K562 (cell line): ENCODE measurements around the gene MSI1. TPM values are rescaled to one million over a fixed set of nuclear protein-coding genes. Genes with fewer than 3 reads are reported as not detected.

Experiments used
- ADNP ChIP-seq: fragments of 200-800 bp; sonication (Bioruptor generic); IDR thresholded peaks from 2 replicates; pipeline ENCODE4 v1.6.1; 2016; ENCODE audit warnings: missing genetic modification characterization, missing compliant biosample characterization
- ARID4B ChIP-seq: sonication (generic); formaldehyde crosslinking; IDR thresholded peaks from 2 replicates; pipeline ENCODE4 v1.8.0; 2022; ENCODE audit warnings: mild to moderate bottlenecking, missing genetic modification reagents
- ATF1 ChIP-seq, 2 experiments: fragments of 450-650 bp in 1 of 2; IDR thresholded peaks; 2 replicates each; pipeline ENCODE4 v1.6.1; 2016; ENCODE audit warnings: missing compliant biosample characterization in 1 of 2, missing genetic modification characterization in 1 of 2
- CREB1 ChIP-seq, 2 experiments: sonication (generic) in 1 of 2; formaldehyde crosslinking in 1 of 2; IDR thresholded peaks; 2 replicates each; pipeline versions ENCODE4 v1.6.1 to v1.8.0; 2012 to 2022; ENCODE audit warnings: inconsistent platforms in 1 of 2, mild to moderate bottlenecking in 1 of 2, missing genetic modification reagents in 1 of 2, moderate library complexity in 1 of 2
- HCFC1 ChIP-seq: IDR thresholded peaks from 2 replicates; pipeline ENCODE4 v1.6.1; 2012; ENCODE audit warnings: low read depth, low read length, improper control_type of control experiment
- HEY1 ChIP-seq: fragments of 250-450 bp; sonication (Bioruptor Pico); IDR thresholded peaks from 2 replicates; pipeline ENCODE4 v1.5.0; 2020; ENCODE audit warnings: mild to moderate bottlenecking, moderate library complexity, borderline replicate concordance
- MAZ ChIP-seq, 2 experiments: fragments of 450-650 bp in 1 of 2; sonication (generic) in 1 of 2; formaldehyde crosslinking; IDR thresholded peaks in 1 of 2; conservative IDR thresholded peaks in 1 of 2; 2 replicates each; pipeline versions ENCODE4 v1.4.0 to v1.5.0; 2020; ENCODE audit warnings: mild to moderate bottlenecking in 1 of 2, missing genetic modification reagents in 1 of 2
- MBD2 ChIP-seq: sonication (generic); IDR thresholded peaks from 2 replicates; pipeline ENCODE4 v1.6.1; 2016; ENCODE audit warnings: low read depth, borderline replicate concordance
- MEF2A ChIP-seq: IDR thresholded peaks from 2 replicates; pipeline ENCODE4 v1.6.1; 2011; ENCODE audit warnings: low read depth, mild to moderate bottlenecking, low read length, moderate library complexity; ENCODE audit not compliant: control insufficient read depth
- MTA2 ChIP-seq: fragments of 450-650 bp; IDR thresholded peaks from 2 replicates; pipeline ENCODE4 v1.6.1; 2016; ENCODE audit warnings: low read depth
- MYC ChIP-seq, 2 experiments: fragments of 250-450 bp in 1 of 2; sonication (Bioruptor Pico) in 1 of 2; IDR thresholded peaks; 2 replicates each; pipeline versions ENCODE4 v1.5.1 to v1.6.1; 2012 to 2021; ENCODE audit warnings: low read depth in 2 of 2, borderline replicate concordance in 1 of 2, improper control_type of control experiment in 1 of 2, low read length in 1 of 2, mild to moderate bottlenecking in 1 of 2, moderate library complexity in 1 of 2
- SREBF1 ChIP-seq: fragments of 150-350 bp; IDR thresholded peaks from 2 replicates; pipeline ENCODE4 v1.6.1; 2014; ENCODE audit warnings: antibody characterized with exemption, low read depth, low read length, borderline replicate concordance
- TBP ChIP-seq: optimal IDR thresholded peaks from 2 replicates; pipeline ENCODE3; 2011; ENCODE audit warnings: low read depth, low read length, improper control_type of control experiment
- TFAP4 ChIP-seq: sonication (generic); formaldehyde crosslinking; IDR thresholded peaks from 2 replicates; pipeline ENCODE4 v1.8.0; 2022; ENCODE audit warnings: missing genetic modification reagents, mild to moderate bottlenecking, moderate library complexity, borderline replicate concordance
- TOE1 ChIP-seq, 2 experiments: fragments of 450-650 bp in 1 of 2; sonication (generic) in 1 of 2; formaldehyde crosslinking in 1 of 2; IDR thresholded peaks; 2 replicates each; pipeline versions ENCODE4 v1.7.1 to v1.8.0; 2016 to 2022; ENCODE audit warnings: borderline replicate concordance in 2 of 2, mild to moderate bottlenecking in 2 of 2, antibody characterized with exemption in 1 of 2, inconsistent platforms in 1 of 2, low read depth in 1 of 2, missing genetic modification reagents in 1 of 2, moderate library complexity in 1 of 2
- ZNF134 ChIP-seq: fragments of 250-450 bp; sonication (Bioruptor Pico); conservative IDR thresholded peaks from 2 replicates; pipeline ENCODE4 v1.4.0; 2020
- ZNF766 ChIP-seq: fragments of 200-800 bp; sonication (Bioruptor generic); conservative IDR thresholded peaks from 2 replicates; pipeline ENCODE4 v1.6.1; 2016; ENCODE audit warnings: missing genetic modification characterization, missing compliant biosample characterization
- polyA plus RNA-seq, 8 experiments: library from polyadenylated mRNA; depleted of rRNA in 4 of 8; stranded (reverse) in 5 of 8; unstranded in 3 of 8; fragments of >200 nt; fragmentation: Nextera tagmentation in 2 of 8; fragmentation: Illumina TruSeq in 1 of 8; extraction: Ambion mirVana in 2 of 8; extraction: Trizol in 1 of 8; gene quantifications; 2 replicates each; pipeline versions ENCODE4 v1.2.1 to v1.2.3, GENCODE V29; 2011 to 2014; ENCODE audit warnings: inconsistent platforms in 1 of 8, missing spikeins in 1 of 8
- total RNA-seq, 7 experiments: library from RNA; depleted of rRNA in 6 of 7; stranded (reverse); fragments of >200 nt in 6 of 7; fragmentation: Illumina TruSeq in 2 of 7; extraction: Trizol in 2 of 7; gene quantifications; 2 replicates each; pipeline versions ENCODE4 v1.2.1 to v1.2.3, GENCODE V29; 2011 to 2021; ENCODE audit warnings: low replicate concordance in 1 of 7
- TF ChIP-seq, protein P1 (sequence below): IDR thresholded peaks from 2 replicates; pipeline ENCODE4 v1.6.1; 2016; ENCODE audit warnings: missing genetic modification characterization, missing compliant biosample characterization

Gene MSI1
- total and polyA plus RNA-seq, 9 of the 15 experiments (the other 6 are each of a cell fraction or from before 2014, with no cell fraction given), result 0.16 TPM; not detected in 8

GRCh38 chr12:120301962-120302815 is 66.8 kb downstream of the MSI1 start, which contains the start of gene SIRT4 (continued):
- TF ChIP-seq ARID4B (CRISPR knock-in tag), result peak; percentile 87
- TF ChIP-seq SREBF1, result peak; percentile 56; the same call in 1 of the 2 replicates
- peak; percentile 76; the same call in 1 of the 2 replicates for TF ChIP-seq HEY1 (CRISPR knock-in tag)
- peak; percentile 99 for TF ChIP-seq TFAP4 (CRISPR knock-in tag)
- TF ChIP-seq ZNF134, result no peak
- peak; percentile 63; the same call in 1 of the 2 replicates for TF ChIP-seq CREB1 (IDR thresholded peaks at IDR 0.05)
- peak; percentile 61; the same call in 1 of the 2 replicates for TF ChIP-seq CREB1 (CRISPR knock-in tag; IDR thresholded peaks at IDR 0.05)
- peak; percentile 96 for TF ChIP-seq HCFC1
- TF ChIP-seq TBP, result peak; percentile 80
- TF ChIP-seq ATF1 (CRISPR knock-in tag; IDR thresholded peaks at IDR 0.05), result no peak
- TF ChIP-seq ATF1 (tag; IDR thresholded peaks at IDR 0.05), result peak; percentile 80
- peak; percentile 25; the same call in 1 of the 2 replicates for TF ChIP-seq MTA2
- TF ChIP-seq, protein P1, sequence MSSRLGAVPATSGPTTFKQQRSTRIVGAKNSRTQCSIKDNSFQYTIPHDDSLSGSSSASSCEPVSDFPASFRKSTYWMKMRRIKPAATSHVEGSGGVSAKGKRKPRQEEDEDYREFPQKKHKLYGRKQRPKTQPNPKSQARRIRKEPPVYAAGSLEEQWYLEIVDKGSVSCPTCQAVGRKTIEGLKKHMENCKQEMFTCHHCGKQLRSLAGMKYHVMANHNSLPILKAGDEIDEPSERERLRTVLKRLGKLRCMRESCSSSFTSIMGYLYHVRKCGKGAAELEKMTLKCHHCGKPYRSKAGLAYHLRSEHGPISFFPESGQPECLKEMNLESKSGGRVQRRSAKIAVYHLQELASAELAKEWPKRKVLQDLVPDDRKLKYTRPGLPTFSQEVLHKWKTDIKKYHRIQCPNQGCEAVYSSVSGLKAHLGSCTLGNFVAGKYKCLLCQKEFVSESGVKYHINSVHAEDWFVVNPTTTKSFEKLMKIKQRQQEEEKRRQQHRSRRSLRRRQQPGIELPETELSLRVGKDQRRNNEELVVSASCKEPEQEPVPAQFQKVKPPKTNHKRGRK (tag), result peak; percentile 82
- peak; percentile 50; the same call in 1 of the 2 replicates for TF ChIP-seq ZNF766 (CRISPR knock-in tag)
- TF ChIP-seq MBD2, result peak; percentile 96
- TF ChIP-seq TOE1 (IDR thresholded peaks at IDR 0.05; ENCODE audit: borderline replicate concordance), result peak; percentile 97
- no peak for TF ChIP-seq TOE1 (CRISPR knock-in tag; IDR thresholded peaks at IDR 0.05; ENCODE audit: borderline replicate concordance, low read depth)
- peak; percentile 55; the same call in 1 of the 2 replicates for TF ChIP-seq ADNP (tag)
- peak; percentile 36; the same call in 1 of the 2 replicates for TF ChIP-seq MYC (IDR thresholded peaks at IDR 0.05; ENCODE audit: low read depth, low read length)
- no peak for TF ChIP-seq MYC (CRISPR knock-in tag; IDR thresholded peaks at IDR 0.05; ENCODE audit: borderline replicate concordance, low read depth)
- peak in 1 of 2 experiments; percentile 29; a peak in 1 of 4 replicates for TF ChIP-seq MAZ (CRISPR knock-in tag; conservative IDR thresholded peaks at IDR 0.05 in 1 of 2, IDR thresholded peaks at IDR 0.05 in 1 of 2)
- no peak for TF ChIP-seq MEF2A
